ENCODE results near the gene FDPS.
A peak's percentile ranks its signal among the peaks of the same experiment; 100 is the strongest.

FDPS gene

DNA sequence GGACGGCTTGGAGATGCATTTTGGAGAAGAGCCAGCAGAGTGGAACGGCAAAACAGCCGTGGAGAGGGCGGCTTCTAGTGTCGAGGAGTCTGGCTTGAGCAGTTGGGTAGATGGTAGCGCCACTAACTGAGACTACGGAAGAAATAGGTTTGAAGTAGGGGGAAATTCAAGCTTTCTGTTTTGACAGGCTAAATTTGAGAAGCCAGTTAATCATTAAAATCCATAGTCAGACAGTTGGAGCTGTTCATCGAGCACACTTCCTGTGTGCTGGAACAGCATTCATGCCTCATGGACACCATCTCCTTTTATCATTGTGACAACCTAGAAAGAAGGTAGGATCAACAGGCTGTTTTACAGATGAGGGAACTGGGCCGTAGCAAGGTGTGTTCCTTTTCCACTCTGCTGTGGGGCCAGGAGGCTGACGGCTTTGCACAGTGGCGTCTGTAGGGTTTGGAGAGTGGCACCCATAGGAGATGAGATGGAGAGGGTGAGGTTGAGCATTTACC is 4.1 kb upstream of the FDPS start:
- no peak overlapping the region for H3K4me3 ChIP-seq (replicated peaks in 1 of 2; ENCODE audit: low read depth in 2 of 2, low read length in 2 of 2)
- TF ChIP-seq, protein P1, sequence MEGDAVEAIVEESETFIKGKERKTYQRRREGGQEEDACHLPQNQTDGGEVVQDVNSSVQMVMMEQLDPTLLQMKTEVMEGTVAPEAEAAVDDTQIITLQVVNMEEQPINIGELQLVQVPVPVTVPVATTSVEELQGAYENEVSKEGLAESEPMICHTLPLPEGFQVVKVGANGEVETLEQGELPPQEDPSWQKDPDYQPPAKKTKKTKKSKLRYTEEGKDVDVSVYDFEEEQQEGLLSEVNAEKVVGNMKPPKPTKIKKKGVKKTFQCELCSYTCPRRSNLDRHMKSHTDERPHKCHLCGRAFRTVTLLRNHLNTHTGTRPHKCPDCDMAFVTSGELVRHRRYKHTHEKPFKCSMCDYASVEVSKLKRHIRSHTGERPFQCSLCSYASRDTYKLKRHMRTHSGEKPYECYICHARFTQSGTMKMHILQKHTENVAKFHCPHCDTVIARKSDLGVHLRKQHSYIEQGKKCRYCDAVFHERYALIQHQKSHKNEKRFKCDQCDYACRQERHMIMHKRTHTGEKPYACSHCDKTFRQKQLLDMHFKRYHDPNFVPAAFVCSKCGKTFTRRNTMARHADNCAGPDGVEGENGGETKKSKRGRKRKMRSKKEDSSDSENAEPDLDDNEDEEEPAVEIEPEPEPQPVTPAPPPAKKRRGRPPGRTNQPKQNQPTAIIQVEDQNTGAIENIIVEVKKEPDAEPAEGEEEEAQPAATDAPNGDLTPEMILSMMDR (IDR thresholded peaks at IDR 0.05; ENCODE audit: low read depth, low read length): no peak
- DNase-seq (ENCODE audit: low read depth in 2 of 2): no peak

DNA sequence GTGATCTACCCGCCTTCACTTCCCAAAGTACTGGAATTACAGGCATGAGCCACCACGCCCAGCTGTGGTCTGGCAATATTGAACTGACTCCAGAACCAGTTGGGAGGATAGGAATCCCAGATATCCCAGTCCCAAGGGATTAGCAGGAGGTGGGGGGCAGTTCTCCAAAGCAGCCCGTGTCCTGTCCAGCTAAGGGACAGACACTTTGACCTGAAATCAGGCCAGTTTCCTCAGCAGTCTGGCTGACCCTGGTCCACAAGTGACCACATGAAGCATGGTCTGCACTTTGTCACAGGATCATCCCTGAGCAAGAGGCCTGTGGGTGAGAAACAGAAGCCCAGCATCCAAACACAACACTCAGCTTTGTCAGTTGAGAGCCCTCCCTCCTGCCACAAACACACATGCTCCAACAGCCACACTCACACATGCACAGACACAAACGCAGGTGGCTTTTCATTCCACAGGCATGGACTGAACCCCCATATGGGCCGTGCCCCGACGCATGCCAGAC is 2.7 kb upstream of the FDPS start:
- TF ChIP-seq, protein P1 (IDR thresholded peaks at IDR 0.05; ENCODE audit: low read depth, low read length): no peak
- peak in 1 of 2 donors; percentile 32 for DNase-seq (ENCODE audit: low read depth in 2 of 2)
- H3K4me3 ChIP-seq (replicated peaks in 1 of 2; ENCODE audit: low read depth in 2 of 2, low read length in 2 of 2): no peak overlapping the region

DNA sequence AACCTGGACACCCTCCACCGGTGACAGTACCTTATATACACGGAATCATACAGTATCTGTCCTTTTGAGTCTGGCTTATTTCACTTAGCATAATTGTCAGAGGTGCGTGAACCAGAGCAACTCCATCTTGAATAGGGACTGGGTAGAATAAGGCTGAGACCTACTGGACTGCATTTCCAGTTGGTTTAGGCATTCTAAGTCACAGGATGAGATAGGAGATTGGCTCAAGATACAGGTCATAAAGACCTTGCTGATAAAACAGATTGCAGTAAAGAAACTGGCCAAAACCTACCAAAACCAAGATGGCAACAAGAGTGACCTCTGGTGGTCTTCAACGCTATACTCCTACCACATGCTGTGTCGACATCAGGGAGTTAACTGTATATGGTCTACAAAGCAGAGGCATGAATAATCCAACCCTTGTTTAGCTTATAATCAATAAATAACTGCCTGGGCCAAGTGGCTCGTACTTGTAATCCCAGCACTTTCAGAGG is 1.4 kb upstream of the FDPS start:
- no peak overlapping the region for H3K4me3 ChIP-seq (replicated peaks in 1 of 2; ENCODE audit: low read depth in 2 of 2, low read length in 2 of 2)
- TF ChIP-seq, protein P1 (IDR thresholded peaks at IDR 0.05; ENCODE audit: low read depth, low read length): peak; percentile 32
- peak; percentile 63 to 70 for DNase-seq (ENCODE audit: low read depth in 2 of 2)

DNA sequence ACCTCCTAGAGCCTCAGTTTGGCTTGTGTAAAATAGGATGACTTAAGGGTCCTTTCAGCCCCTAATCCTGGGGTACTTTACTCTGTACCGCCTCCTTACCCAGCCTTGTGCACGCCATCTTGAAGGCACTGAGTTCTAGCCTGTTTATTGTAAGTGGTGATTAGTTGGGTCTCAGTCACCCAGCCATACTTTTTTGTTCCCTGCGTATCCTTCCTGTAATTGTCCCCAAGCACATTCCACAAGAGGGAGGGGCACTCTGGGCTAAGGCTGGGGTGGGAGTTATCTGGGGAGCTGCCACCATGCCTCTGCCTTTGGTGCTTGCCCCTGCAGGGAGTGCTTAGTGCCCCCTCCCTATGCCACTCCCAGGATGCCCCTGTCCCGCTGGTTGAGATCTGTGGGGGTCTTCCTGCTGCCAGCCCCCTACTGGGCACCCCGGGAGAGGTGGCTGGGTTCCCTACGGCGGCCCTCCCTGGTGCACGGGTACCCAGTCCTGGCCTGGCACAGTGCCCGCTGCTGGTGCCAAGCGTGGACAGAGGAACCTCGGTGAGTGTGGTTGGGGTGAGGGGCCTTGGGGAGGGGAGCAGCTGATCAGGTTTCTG is 856 bp downstream of the FDPS start:
- peak; percentile 30 to 35 for DNase-seq (ENCODE audit: low read depth in 2 of 2)
- peak overlapping the region; percentile 74 to 88 for H3K4me3 ChIP-seq (replicated peaks in 1 of 2; ENCODE audit: low read depth in 2 of 2, low read length in 2 of 2)
- TF ChIP-seq, protein P1 (IDR thresholded peaks at IDR 0.05; ENCODE audit: low read depth, low read length): no peak

DNA sequence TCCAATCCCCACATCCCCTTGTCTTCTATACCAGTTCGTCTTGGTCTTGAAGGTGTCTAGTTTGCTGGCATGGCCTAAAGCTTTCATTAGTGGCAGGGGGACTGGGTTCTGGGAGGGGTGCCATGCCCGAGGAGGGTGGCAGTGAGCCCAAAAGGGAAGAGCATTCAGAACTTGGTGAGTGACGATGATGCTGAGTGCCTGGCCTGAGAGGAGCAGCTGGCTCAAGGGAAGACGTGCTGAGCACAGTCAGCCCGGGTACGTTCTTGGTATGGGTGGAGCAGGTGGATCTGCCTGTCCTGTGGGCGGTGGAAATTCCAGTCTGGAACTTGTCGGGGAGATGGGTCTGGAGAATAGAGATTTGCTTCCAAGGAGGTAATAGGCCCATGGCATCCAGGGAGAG is 4.6 kb downstream of the FDPS start:
- TF ChIP-seq, protein P1 (IDR thresholded peaks at IDR 0.05; ENCODE audit: low read depth, low read length): no peak
- DNase-seq (ENCODE audit: low read depth in 2 of 2): no peak
- no peak overlapping the region for H3K4me3 ChIP-seq (replicated peaks in 1 of 2; ENCODE audit: low read depth in 2 of 2, low read length in 2 of 2)

DNA sequence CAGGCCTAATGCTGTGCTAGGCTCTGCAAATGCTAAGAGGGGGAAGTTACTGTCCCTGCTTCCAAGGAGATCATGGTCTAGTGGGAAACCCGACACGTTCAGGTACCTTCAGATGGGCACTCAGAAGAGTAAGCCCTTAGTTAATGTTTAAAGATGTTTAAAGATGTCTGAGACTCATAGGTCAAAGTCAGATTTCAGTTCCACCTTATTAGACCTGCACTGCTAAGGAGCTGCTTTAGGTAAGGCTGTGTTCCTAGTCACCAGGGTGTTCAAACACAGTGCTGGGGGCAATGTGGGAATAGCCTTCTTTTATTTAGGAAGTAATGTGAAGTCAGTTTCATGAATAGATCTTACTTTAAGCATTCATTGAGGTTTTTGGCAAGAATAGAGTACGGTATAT is 8.3 kb downstream of the FDPS start:
- DNase-seq (ENCODE audit: low read depth in 2 of 2): no peak
- H3K4me3 ChIP-seq (replicated peaks in 1 of 2; ENCODE audit: low read depth in 2 of 2, low read length in 2 of 2): no peak overlapping the region
- TF ChIP-seq, protein P1 (IDR thresholded peaks at IDR 0.05; ENCODE audit: low read depth, low read length): no peak
